ENCODE data around the gene ABL2.
"Not testable (repeated sequence)": the region's sequence is repeated elsewhere in the genome, so short reads cannot be mapped to it uniquely, and the experiment has no call there.

Gene ABL2

GRCh38 chr1:179177615-179178014, 51.9 kb downstream of the ABL2 start:
- Histone ChIP-seq H3K27ac (replicated peaks; ENCODE audit: low read length) (no peak overlapping the region), H3K9me3 (replicated peaks in 1 of 2; ENCODE audit: control insufficient read depth in 2 of 2, insufficient read depth in 1 of 2, low read depth in 1 of 2, low read length in 2 of 2) (no peaks in the 10 kb centered on the region), H4K91ac (ENCODE audit: low read depth, low read length, poor library complexity) (no peak overlapping the region), H3K18ac (ENCODE audit: low read length) (no peak overlapping the region), H2AK5ac (ENCODE audit: low read depth, low read length) (no peak overlapping the region), H3K27me3 (ENCODE audit: control insufficient read depth in 3 of 3, insufficient read depth in 3 of 3, low read depth in 1 of 3, low read length in 3 of 3) (no peaks in the 10 kb centered on the region), H3K14ac (ENCODE audit: low read length) (no peak overlapping the region), H3K4ac (ENCODE audit: low read length) (no peak overlapping the region), H2BK120ac (ENCODE audit: low read depth, low read length) (no peak overlapping the region), H3K9ac (ENCODE audit: low read depth, low read length, poor library complexity) (no peak overlapping the region), H2BK5ac (ENCODE audit: low read length) (no peak overlapping the region), H3K36me3 (replicated peaks in 1 of 2; ENCODE audit: control insufficient read depth in 2 of 2, insufficient read depth in 2 of 2, low read length in 2 of 2) (no peaks in the 10 kb centered on the region), H4K8ac (ENCODE audit: low read depth, low read length) (no peak overlapping the region), H2AFZ (ENCODE audit: low read length) (no peak overlapping the region), H2BK15ac (ENCODE audit: low read length) (no peak overlapping the region), H3K23ac (ENCODE audit: low read depth, low read length, poor library complexity) (no peak overlapping the region), H3K4me1 (ENCODE audit: control insufficient read depth in 2 of 2, insufficient read depth in 1 of 2, low read depth in 1 of 2, low read length in 2 of 2) (no peaks in the 10 kb centered on the region), H2BK12ac (ENCODE audit: low read length) (no peak overlapping the region), H3K79me1 (ENCODE audit: low read depth, low read length) (no peaks in the 10 kb centered on the region), H3K4me2 (ENCODE audit: insufficient read depth, low read length, poor library complexity, severe bottlenecking) (no peak overlapping the region), H3K4me3 (ENCODE audit: low read length in 2 of 2) (no peak overlapping the region)
- no peak for DNase-seq (ENCODE audit: low spot score)
- no CpG with 5 or more reads among the region's 2 CpGs for WGBS, 2 donors (ENCODE audit: extremely low coverage in 2 of 2, insufficient read length in 2 of 2, insufficient replicate concordance in 1 of 2)

- no peaks in the 10 kb centered on the region for H3K4me1 ChIP-seq (ENCODE audit: control insufficient read depth in 2 of 2, insufficient read depth in 1 of 2, low read depth in 1 of 2, low read length in 2 of 2)
- DNase-seq (ENCODE audit: low spot score) = no peak
- no peak overlapping the region for H3K27ac ChIP-seq (replicated peaks; ENCODE audit: low read length)
Observed at GRCh38 chr1:179177182-179177581, 52.3 kb downstream of the ABL2 start.

GRCh38 chr1:179175011-179175841, 54.3 kb downstream of the ABL2 start:
- Histone ChIP-seq H2AK5ac (ENCODE audit: low read depth, low read length) (no peak overlapping the region), H2BK12ac (ENCODE audit: low read length) (no peak overlapping the region), H3K14ac (ENCODE audit: low read length) (no peak overlapping the region), H3K4me1 (ENCODE audit: control insufficient read depth in 2 of 2, insufficient read depth in 1 of 2, low read depth in 1 of 2, low read length in 2 of 2) (no peaks in the 10 kb centered on the region), H3K4ac (ENCODE audit: low read length) (no peak overlapping the region), H3K23ac (ENCODE audit: low read depth, low read length, poor library complexity) (no peak overlapping the region), H2BK15ac (ENCODE audit: low read length) (no peak overlapping the region), H3K79me1 (ENCODE audit: low read depth, low read length) (no peaks in the 10 kb centered on the region), H3K9ac (ENCODE audit: low read depth, low read length, poor library complexity) (no peak overlapping the region), H3K27ac (replicated peaks; ENCODE audit: low read length) (no peak overlapping the region), H4K8ac (ENCODE audit: low read depth, low read length) (no peak overlapping the region), H3K36me3 (replicated peaks in 1 of 2; ENCODE audit: control insufficient read depth in 2 of 2, insufficient read depth in 2 of 2, low read length in 2 of 2) (no peaks in the 10 kb centered on the region), H3K4me2 (ENCODE audit: insufficient read depth, low read length, poor library complexity, severe bottlenecking) (no peak overlapping the region), H3K18ac (ENCODE audit: low read length) (no peak overlapping the region), H3K4me3 (ENCODE audit: low read length in 2 of 2) (no peak overlapping the region), H3K27me3 (ENCODE audit: control insufficient read depth in 3 of 3, insufficient read depth in 3 of 3, low read depth in 1 of 3, low read length in 3 of 3) (no peaks in the 10 kb centered on the region), H2BK120ac (ENCODE audit: low read depth, low read length) (no peak overlapping the region), H2BK5ac (ENCODE audit: low read length) (no peak overlapping the region), H3K9me3 (replicated peaks in 1 of 2; ENCODE audit: control insufficient read depth in 2 of 2, insufficient read depth in 1 of 2, low read depth in 1 of 2, low read length in 2 of 2) (no peaks in the 10 kb centered on the region), H4K91ac (ENCODE audit: low read depth, low read length, poor library complexity) (no peak overlapping the region), H2AFZ (ENCODE audit: low read length) (no peak overlapping the region)
- no CpG with 5 or more reads among the region's 2 CpGs for WGBS, 2 donors (ENCODE audit: extremely low coverage in 2 of 2, insufficient read length in 2 of 2, insufficient replicate concordance in 1 of 2)
- no peak for DNase-seq (ENCODE audit: low spot score)

More at GRCh38 chr1:179177182-179177581, 52.3 kb downstream of the ABL2 start:
- WGBS, 2 donors (ENCODE audit: extremely low coverage in 2 of 2, insufficient read length in 2 of 2, insufficient replicate concordance in 1 of 2) = no CpG with 5 or more reads among the region's 2 CpGs
- Histone ChIP-seq H3K4me2 (ENCODE audit: insufficient read depth, low read length, poor library complexity, severe bottlenecking) (no peak overlapping the region), H3K9me3 (replicated peaks in 1 of 2; ENCODE audit: control insufficient read depth in 2 of 2, insufficient read depth in 1 of 2, low read depth in 1 of 2, low read length in 2 of 2) (no peaks in the 10 kb centered on the region), H3K9ac (ENCODE audit: low read depth, low read length, poor library complexity) (no peak overlapping the region), H3K4me3 (ENCODE audit: low read length in 2 of 2) (no peak overlapping the region), H3K36me3 (replicated peaks in 1 of 2; ENCODE audit: control insufficient read depth in 2 of 2, insufficient read depth in 2 of 2, low read length in 2 of 2) (no peaks in the 10 kb centered on the region), H3K18ac (ENCODE audit: low read length) (no peak overlapping the region), H2BK120ac (ENCODE audit: low read depth, low read length) (no peak overlapping the region), H4K8ac (ENCODE audit: low read depth, low read length) (no peak overlapping the region), H3K23ac (ENCODE audit: low read depth, low read length, poor library complexity) (no peak overlapping the region), H4K91ac (ENCODE audit: low read depth, low read length, poor library complexity) (no peak overlapping the region), H3K4ac (ENCODE audit: low read length) (no peak overlapping the region), H2BK15ac (ENCODE audit: low read length) (no peak overlapping the region), H2BK5ac (ENCODE audit: low read length) (no peak overlapping the region), H3K27me3 (ENCODE audit: control insufficient read depth in 3 of 3, insufficient read depth in 3 of 3, low read depth in 1 of 3, low read length in 3 of 3) (no peaks in the 10 kb centered on the region), H2AFZ (ENCODE audit: low read length) (no peak overlapping the region), H3K79me1 (ENCODE audit: low read depth, low read length) (no peaks in the 10 kb centered on the region), H2BK12ac (ENCODE audit: low read length) (no peak overlapping the region), H2AK5ac (ENCODE audit: low read depth, low read length) (no peak overlapping the region), H3K14ac (ENCODE audit: low read length) (no peak overlapping the region)

- not testable (repeated sequence) for H3K27ac ChIP-seq (replicated peaks; ENCODE audit: low read length); H3K9ac ChIP-seq (ENCODE audit: low read depth, low read length, poor library complexity); DNase-seq (ENCODE audit: low spot score); H3K4me1 ChIP-seq (ENCODE audit: control insufficient read depth in 2 of 2, insufficient read depth in 1 of 2, low read depth in 1 of 2, low read length in 2 of 2); H2AK5ac ChIP-seq (ENCODE audit: low read depth, low read length); H4K91ac ChIP-seq (ENCODE audit: low read depth, low read length, poor library complexity); H2BK120ac ChIP-seq (ENCODE audit: low read depth, low read length); H2BK15ac ChIP-seq (ENCODE audit: low read length); H3K4me2 ChIP-seq (ENCODE audit: insufficient read depth, low read length, poor library complexity, severe bottlenecking); H3K18ac ChIP-seq (ENCODE audit: low read length); H3K9me3 ChIP-seq (replicated peaks in 1 of 2; ENCODE audit: control insufficient read depth in 2 of 2, insufficient read depth in 1 of 2, low read depth in 1 of 2, low read length in 2 of 2); H3K36me3 ChIP-seq (replicated peaks in 1 of 2; ENCODE audit: control insufficient read depth in 2 of 2, insufficient read depth in 2 of 2, low read length in 2 of 2); H3K14ac ChIP-seq (ENCODE audit: low read length); H3K79me1 ChIP-seq (ENCODE audit: low read depth, low read length); H2BK5ac ChIP-seq (ENCODE audit: low read length); H3K4ac ChIP-seq (ENCODE audit: low read length); H3K4me3 ChIP-seq (ENCODE audit: low read length in 2 of 2); H3K27me3 ChIP-seq (ENCODE audit: control insufficient read depth in 3 of 3, insufficient read depth in 3 of 3, low read depth in 1 of 3, low read length in 3 of 3); H2BK12ac ChIP-seq (ENCODE audit: low read length); H3K23ac ChIP-seq (ENCODE audit: low read depth, low read length, poor library complexity); H4K8ac ChIP-seq (ENCODE audit: low read depth, low read length); H2AFZ ChIP-seq (ENCODE audit: low read length)
- no CpG with 5 or more reads among the region's 10 CpGs for WGBS, 2 donors (ENCODE audit: extremely low coverage in 2 of 2, insufficient read length in 2 of 2, insufficient replicate concordance in 1 of 2)
Observed at GRCh38 chr1:179170468-179170770, 59.1 kb downstream of the ABL2 start.

All from neuronal stem cell (in vitro differentiated cells).